Measurements from ENCODE around the gene KIF26A. TPM values are rescaled to one million over a fixed set of nuclear protein-coding genes. Genes with fewer than 3 reads are reported as not detected.

KIF26A gene
- total and polyA plus RNA-seq, 2 experiments from 2014 or later: 5.6 to 103 TPM

- TF ChIP-seq REST (IDR thresholded peaks at IDR 0.05; ENCODE audit: unreplicated experiment) (no peak), CTCF (conservative IDR thresholded peaks at IDR 0.05; ENCODE audit: low read depth in 2 of 2) (no peak), EZH2phosphoT487 (IDR thresholded peaks at IDR 0.05; ENCODE audit: unreplicated experiment) (no peak), ZNF331 (CRISPR knock-in tag; IDR thresholded peaks at IDR 0.05; ENCODE audit: low read depth) (no peak), POLR2AphosphoS5 (IDR thresholded peaks at IDR 0.05; ENCODE audit: low read depth) (no peak), ETS1 (IDR thresholded peaks at IDR 0.05) (no peak), JUNB (IDR thresholded peaks at IDR 0.05; ENCODE audit: unreplicated experiment) (no peak), STAT1 (IDR thresholded peaks at IDR 0.05; ENCODE audit: unreplicated experiment) (no peak), CREB1 (CRISPR knock-in tag; IDR thresholded peaks at IDR 0.05; ENCODE audit: low read depth) (no peak)
Measured at GRCh38 chr14:104133496-104133895, 4.9 kb upstream of the KIF26A start (continued).

GRCh38 chr14:104134061-104134965 is 4.1 kb upstream of the KIF26A start:
- peaks cover 13% of the 10 kb centered on the region; the same call in 2 of the 3 replicates for H3K4me1 Mint-ChIP-seq
- Histone ChIP-seq H3K9me2 (ENCODE audit: insufficient read depth) (no peaks in the 10 kb centered on the region), H3K27me3 (ENCODE audit: insufficient read depth) (peaks cover 26% of the 10 kb centered on the region), H4K20me1 (replicated peaks; ENCODE audit: insufficient read depth) (no peaks in the 10 kb centered on the region), H3K79me2 (replicated peaks; ENCODE audit: insufficient read depth) (peaks cover 3% of the 10 kb centered on the region), H3K4me3 (peak overlapping the region; percentile 66), H3K4me1 (ENCODE audit: insufficient read depth) (peaks cover 1% of the 10 kb centered on the region), H3K27ac (ENCODE audit: low read depth) (no peak overlapping the region), H3K4me2 (peak overlapping the region; percentile 86), H3F3A (replicated peaks; ENCODE audit: low read depth) (no peaks in the 10 kb centered on the region), H2AFZ (peak overlapping the region; percentile 83; the same call in 1 of the 2 replicates), H3K36me3 (ENCODE audit: insufficient read depth) (no peaks in the 10 kb centered on the region)
- ATAC-seq (no peak), DNase-seq (ENCODE audit: low spot score) (no peak)
- no peak overlapping the region for H3K27ac Mint-ChIP-seq
- H3K9me3 Mint-ChIP-seq: peaks cover 14% of the 10 kb centered on the region
- peaks cover 35% of the 10 kb centered on the region for H3K27me3 Mint-ChIP-seq (ENCODE audit: insufficient read depth, low read depth, poor library complexity)
- no peak overlapping the region for H3K4me3 Mint-ChIP-seq
- peaks cover 2% of the 10 kb centered on the region; the same call in 2 of the 3 replicates for H3K36me3 Mint-ChIP-seq (ENCODE audit: low read depth)
- no peak for TF ChIP-seq ZNF114 (CRISPR knock-in tag; IDR thresholded peaks at IDR 0.05)
- no peak for TF ChIP-seq POLR2AphosphoS5 (IDR thresholded peaks at IDR 0.05; ENCODE audit: low read depth)
- no peak for TF ChIP-seq EZH2phosphoT487 (IDR thresholded peaks at IDR 0.05; ENCODE audit: unreplicated experiment)
- TF ChIP-seq CREB1 (CRISPR knock-in tag; IDR thresholded peaks at IDR 0.05; ENCODE audit: low read depth): no peak
- no peak for TF ChIP-seq NANOG (IDR thresholded peaks at IDR 0.05; ENCODE audit: borderline replicate concordance)
